AG04449 (cell line): ENCODE results near the gene RAP2C.

Experiments used
- CTCF ChIA-PET: fragments of 350-600 bp; formaldehyde crosslinking; extraction: SDS; loops from one replicate; lab custom pipeline; 2021; ENCODE audit warnings: antibody characterized with exemption; lab: Yijun Ruan, JAX
- POLR2A ChIA-PET: fragments of 400-600, 350-600 bp; formaldehyde crosslinking; extraction: SDS; loops from one replicate; lab custom pipeline; 2020; ENCODE audit warnings: antibody characterized with exemption, inconsistent platforms; lab: Yijun Ruan, JAX
- DNase-seq: peaks from one replicate; pipeline ENCODE4 v3.0.0-alpha.2; 2010; ENCODE audit warnings: low read depth, low spot score
- H3K4me3 ChIP-seq: 2 replicates; pipeline ENCODE4 v1.5.1; 2011; ENCODE audit warnings: low read depth, mild to moderate bottlenecking, control low read depth, low read length
- CTCF ChIP-seq: IDR thresholded peaks from one replicate; pipeline ENCODE4 v1.5.1; 2011; ENCODE audit warnings: mild to moderate bottlenecking, moderate library complexity, low read length, control low read depth, inconsistent platforms; ENCODE audit not compliant: insufficient read depth; ENCODE audit errors: missing control alignments

RAP2C gene

GRCh38 chrX:132217203-132218073 lies 1.8 kb downstream of the RAP2C start:
- CTCF ChIA-PET = no interaction called here
- no peak for DNase-seq
- POLR2A ChIA-PET = no interaction called here
- TF ChIP-seq CTCF = no peak
- H3K4me3 ChIP-seq = peak overlapping the region; percentile 66

- TF ChIP-seq CTCF = no peak
- no peak for DNase-seq
- ChIA-PET CTCF (no interaction called here), POLR2A (no interaction called here)
- H3K4me3 ChIP-seq = peak overlapping the region; percentile 66
Measured at GRCh38 chrX:132216806-132217202, 2.4 kb downstream of the RAP2C start.

GRCh38 chrX:132216283-132216682 lies 3.0 kb downstream of the RAP2C start:
- peak overlapping the region; percentile 66 for H3K4me3 ChIP-seq
- TF ChIP-seq CTCF = no peak
- ChIA-PET CTCF (no interaction called here), POLR2A (no interaction called here)
- DNase-seq = no peak

- ChIA-PET CTCF (no interaction called here), POLR2A (no interaction called here)
- no peak for TF ChIP-seq CTCF
- H3K4me3 ChIP-seq = no peak overlapping the region
- no peak for DNase-seq
Measured at GRCh38 chrX:132214518-132214917, 4.7 kb downstream of the RAP2C start.

- DNase-seq = no peak
- no peak for TF ChIP-seq CTCF
- no peak overlapping the region for H3K4me3 ChIP-seq
- POLR2A ChIA-PET = interaction anchor here (0.6 kb wide), 1 partner anchor 48 kb away, joined by 3 read pairs; no protein-coding TSS in a partner anchor
- CTCF ChIA-PET = interaction anchor here (1.2 to 1.5 kb wide), 2 partner anchors 9 to 11 kb away, joined by 4 to 7 read pairs; partner anchors contain the start of gene RAP2C
Measured at GRCh38 chrX:132209527-132209926, 9.7 kb downstream of the RAP2C start.

- no peak overlapping the region for H3K4me3 ChIP-seq
- ChIA-PET CTCF (interaction anchor here (1.2 to 1.5 kb wide), 2 partner anchors 10 to 12 kb away, joined by 4 to 7 read pairs; partner anchors contain the start of gene RAP2C), POLR2A (no interaction called here)
- DNase-seq = no peak
- no peak for TF ChIP-seq CTCF
Measured at GRCh38 chrX:132208422-132208821, 10.8 kb downstream of the RAP2C start.
